Smooth muscle cell of the brain vasculature (primary cell): ENCODE results near the gene NFIA.

Experiments used
- DNase-seq: peaks from one replicate; pipeline ENCODE4 v3.0.0-alpha.2; 2012; ENCODE audit warnings: low read depth, low spot score

The NFIA gene

GRCh38 chr1:61152066-61152465 is 69.7 kb downstream of the NFIA start:
- DNase-seq = no peak

GRCh38 chr1:61152469-61153105 is 70.2 kb downstream of the NFIA start:
- DNase-seq = no peak

GRCh38 chr1:61156576-61157467 is 74.5 kb downstream of the NFIA start:
- no peak for DNase-seq

GRCh38 chr1:61157468-61157987 is 75.2 kb downstream of the NFIA start:
- DNase-seq = no peak

- DNase-seq = no peak
Observed at GRCh38 chr1:61158591-61158990, 76.2 kb downstream of the NFIA start.

- no peak for DNase-seq
Observed at GRCh38 chr1:61160526-61160925, 78.2 kb downstream of the NFIA start.

- DNase-seq = no peak
Observed at GRCh38 chr1:61162520-61163258, 80.3 kb downstream of the NFIA start.

- DNase-seq = no peak
Observed at GRCh38 chr1:61163355-61163754, 81.0 kb downstream of the NFIA start.

- DNase-seq = no peak
Observed at GRCh38 chr1:61165402-61165801, 83.0 kb downstream of the NFIA start.

GRCh38 chr1:61167309-61167708 is 84.9 kb downstream of the NFIA start:
- DNase-seq = no peak

- no peak for DNase-seq
Observed at GRCh38 chr1:61169045-61169444, 86.7 kb downstream of the NFIA start.

GRCh38 chr1:61169634-61170033 is 87.3 kb downstream of the NFIA start:
- DNase-seq = no peak

GRCh38 chr1:61170328-61171238 is 88.2 kb downstream of the NFIA start:
- DNase-seq = no peak

- no peak for DNase-seq
Observed at GRCh38 chr1:61171346-61171745, 89.0 kb downstream of the NFIA start.

GRCh38 chr1:61171974-61172373 is 89.6 kb downstream of the NFIA start:
- DNase-seq = no peak

GRCh38 chr1:61173118-61173517 is 90.8 kb downstream of the NFIA start:
- DNase-seq = no peak

- no peak for DNase-seq
Observed at GRCh38 chr1:61174060-61174795, 91.9 kb downstream of the NFIA start.

GRCh38 chr1:61175976-61176375 is 93.6 kb downstream of the NFIA start:
- no peak for DNase-seq

- DNase-seq = no peak
Observed at GRCh38 chr1:61181067-61182038, 99.0 kb downstream of the NFIA start.
